Tibial nerve (tissue), 3 donors: ENCODE data around the gene IGSF8.

Experiments used
- POLR2A ChIP-seq, 2 donors: fragments of 450-650 bp; IDR thresholded peaks; one replicate each; pipeline ENCODE4 v1.6.1; 2017; ENCODE audit warnings: antibody characterized with exemption in 2 of 2, mild to moderate bottlenecking in 2 of 2, moderate library complexity in 2 of 2
- TF ChIP-seq, protein P1 (sequence below), 5 experiments: fragments of 200-600 bp in 3 of 5; fragments of 450-650 bp in 2 of 5; sonication (generic) in 3 of 5; IDR thresholded peaks; one replicate each; pipeline ENCODE4 v1.5.1; 2016 to 2019; ENCODE audit warnings: antibody characterized with exemption in 5 of 5, mild to moderate bottlenecking in 3 of 5, moderate library complexity in 2 of 5

DNA sequence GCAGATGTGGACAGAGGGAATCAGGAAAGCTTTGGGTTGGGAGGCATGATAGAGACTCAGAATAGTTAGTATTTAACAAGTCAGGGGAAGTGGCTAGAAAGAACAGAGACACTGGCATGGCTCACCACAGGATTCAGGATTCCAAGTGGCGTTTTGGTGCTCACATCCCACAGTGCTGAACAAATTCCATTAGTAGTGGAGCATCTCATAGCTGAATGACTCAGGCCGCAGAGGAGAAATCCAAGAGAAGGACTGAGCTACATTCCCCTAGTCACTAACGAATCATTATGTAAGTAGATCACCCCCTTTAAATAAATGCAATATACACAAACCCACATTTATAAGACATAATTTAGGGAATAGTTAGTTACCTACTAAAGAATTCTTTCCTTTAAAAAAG, 22.1 kb downstream of the IGSF8 start:
- TF ChIP-seq POLR2A (IDR thresholded peaks at IDR 0.05): no peak
- TF ChIP-seq, protein P1, sequence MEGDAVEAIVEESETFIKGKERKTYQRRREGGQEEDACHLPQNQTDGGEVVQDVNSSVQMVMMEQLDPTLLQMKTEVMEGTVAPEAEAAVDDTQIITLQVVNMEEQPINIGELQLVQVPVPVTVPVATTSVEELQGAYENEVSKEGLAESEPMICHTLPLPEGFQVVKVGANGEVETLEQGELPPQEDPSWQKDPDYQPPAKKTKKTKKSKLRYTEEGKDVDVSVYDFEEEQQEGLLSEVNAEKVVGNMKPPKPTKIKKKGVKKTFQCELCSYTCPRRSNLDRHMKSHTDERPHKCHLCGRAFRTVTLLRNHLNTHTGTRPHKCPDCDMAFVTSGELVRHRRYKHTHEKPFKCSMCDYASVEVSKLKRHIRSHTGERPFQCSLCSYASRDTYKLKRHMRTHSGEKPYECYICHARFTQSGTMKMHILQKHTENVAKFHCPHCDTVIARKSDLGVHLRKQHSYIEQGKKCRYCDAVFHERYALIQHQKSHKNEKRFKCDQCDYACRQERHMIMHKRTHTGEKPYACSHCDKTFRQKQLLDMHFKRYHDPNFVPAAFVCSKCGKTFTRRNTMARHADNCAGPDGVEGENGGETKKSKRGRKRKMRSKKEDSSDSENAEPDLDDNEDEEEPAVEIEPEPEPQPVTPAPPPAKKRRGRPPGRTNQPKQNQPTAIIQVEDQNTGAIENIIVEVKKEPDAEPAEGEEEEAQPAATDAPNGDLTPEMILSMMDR (IDR thresholded peaks at IDR 0.05): no peak
